HG03558 (cell line): ENCODE measurements around the gene LTA4H.
A peak's percentile ranks its signal among the peaks of the same experiment; 100 is the strongest.
"Not testable (repeated sequence)": the region's sequence is repeated elsewhere in the genome, so short reads cannot be mapped to it uniquely, and the experiment has no call there.

Experiments
- ATAC-seq: cut with Tn5 transposase; IDR thresholded peaks from one replicate; pipeline ENCODE4 v1.9.1; 2021; ENCODE audit warnings: moderate number of reproducible peaks; ENCODE audit not compliant: unreplicated experiment; ENCODE audit errors: extremely low read depth

LTA4H gene

DNA sequence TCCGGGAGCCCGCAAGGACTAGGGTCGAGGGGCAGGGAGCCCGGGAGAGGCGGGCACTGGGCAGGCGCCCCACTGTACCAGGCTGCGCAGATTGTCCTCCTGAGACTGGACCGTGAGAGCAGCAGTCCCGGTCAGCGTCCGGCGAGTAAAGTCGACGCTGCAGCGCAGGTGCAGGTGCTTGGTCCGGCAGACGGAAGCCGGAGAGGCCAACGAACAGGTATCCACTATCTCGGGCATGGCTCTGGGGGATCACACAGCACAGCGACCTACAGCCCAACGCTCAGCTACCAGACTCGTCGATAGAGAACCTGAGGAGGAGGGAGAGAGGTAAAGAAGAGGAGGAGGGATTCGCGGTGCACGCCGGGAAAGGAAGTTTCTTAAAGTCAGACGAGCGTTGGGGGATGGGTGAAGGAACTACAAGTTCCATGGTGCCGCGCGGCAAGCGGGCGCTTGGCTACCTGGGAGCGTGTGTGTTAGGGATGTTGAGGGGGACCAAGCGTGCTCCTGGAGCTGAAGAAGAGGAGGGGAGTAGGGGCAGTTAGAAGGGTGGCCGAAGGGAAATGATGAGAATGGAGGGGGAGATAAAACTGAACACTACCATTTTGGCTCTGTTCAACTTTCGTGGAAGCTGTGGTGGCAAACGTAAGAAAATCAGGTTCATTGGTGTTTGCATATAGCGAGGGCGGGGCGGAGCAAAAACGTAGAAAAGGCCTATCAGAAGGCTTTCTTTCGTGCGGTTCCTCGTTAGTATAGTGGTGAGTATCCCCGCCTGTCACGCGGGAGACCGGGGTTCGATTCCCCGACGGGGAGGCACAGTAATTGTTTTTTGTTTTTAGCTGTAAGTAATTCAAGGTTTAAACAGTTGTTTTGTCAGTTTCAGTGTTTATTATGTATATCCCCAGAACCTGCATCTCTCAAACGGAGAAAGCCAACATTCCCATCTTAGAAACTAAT is at the start of gene LTA4H:
TSS of gene LTA4H (minus strand) at position 305 of the 954 bp plus-strand sequence. CDS start at position 237, 68 bp downstream.
- ATAC-seq = peak; percentile 88

- ATAC-seq = no peak
Observed at GRCh38 chr12:96084624-96085023, 49.2 kb upstream of the LTA4H start.

DNA sequence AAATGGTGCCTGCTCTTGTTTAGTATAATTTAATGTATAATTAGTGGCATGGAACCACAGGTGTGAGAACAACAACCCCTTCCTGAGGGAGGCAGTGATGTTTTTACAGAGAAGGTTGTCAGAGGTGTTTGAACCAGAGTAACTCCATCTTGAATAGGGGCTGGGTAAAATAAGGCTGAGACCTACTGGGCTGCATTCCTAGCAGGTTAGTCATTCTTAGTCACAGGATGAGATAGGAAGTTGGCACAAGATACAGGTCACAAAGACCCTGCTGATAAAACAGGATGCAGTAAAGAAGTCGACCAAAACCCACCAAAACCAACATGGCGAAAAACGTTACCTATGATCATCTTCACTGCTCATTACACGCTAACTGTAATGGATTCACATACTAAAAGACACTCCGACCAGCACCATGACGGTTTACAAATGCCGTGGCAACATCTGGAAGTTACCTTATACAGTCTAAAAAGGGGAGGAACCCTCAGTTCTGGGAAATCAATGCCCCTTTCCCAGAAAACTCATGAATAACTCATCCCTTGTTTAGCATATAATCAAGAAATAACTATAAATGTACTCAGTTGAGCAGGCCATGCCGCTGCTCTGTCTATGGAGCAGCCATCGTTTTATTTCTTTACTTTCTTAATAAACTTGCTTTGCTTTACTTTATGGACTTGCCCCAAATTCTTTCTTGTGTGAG is 47.8 kb upstream of the LTA4H start:
- ATAC-seq = no peak

DNA sequence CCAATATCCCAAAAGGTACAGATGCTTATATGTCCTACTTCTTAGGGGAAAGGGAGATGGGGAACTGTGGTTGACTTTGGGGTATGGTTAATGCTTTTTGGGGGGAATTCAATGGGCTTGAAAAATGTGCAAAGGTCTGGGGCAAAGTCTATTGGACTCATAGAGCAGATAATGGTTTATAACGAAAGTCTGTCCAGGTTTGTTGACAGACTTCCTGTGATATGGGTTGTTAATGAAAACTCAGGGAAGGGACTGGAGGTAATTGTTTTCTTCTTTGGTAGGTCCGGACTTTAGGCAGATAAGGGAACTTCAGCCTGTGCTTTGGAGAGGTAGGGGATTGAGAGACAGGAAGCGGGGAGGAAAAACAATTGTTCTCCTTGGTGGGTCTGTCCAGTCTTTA is 46.2 kb upstream of the LTA4H start:
- no peak for ATAC-seq

DNA sequence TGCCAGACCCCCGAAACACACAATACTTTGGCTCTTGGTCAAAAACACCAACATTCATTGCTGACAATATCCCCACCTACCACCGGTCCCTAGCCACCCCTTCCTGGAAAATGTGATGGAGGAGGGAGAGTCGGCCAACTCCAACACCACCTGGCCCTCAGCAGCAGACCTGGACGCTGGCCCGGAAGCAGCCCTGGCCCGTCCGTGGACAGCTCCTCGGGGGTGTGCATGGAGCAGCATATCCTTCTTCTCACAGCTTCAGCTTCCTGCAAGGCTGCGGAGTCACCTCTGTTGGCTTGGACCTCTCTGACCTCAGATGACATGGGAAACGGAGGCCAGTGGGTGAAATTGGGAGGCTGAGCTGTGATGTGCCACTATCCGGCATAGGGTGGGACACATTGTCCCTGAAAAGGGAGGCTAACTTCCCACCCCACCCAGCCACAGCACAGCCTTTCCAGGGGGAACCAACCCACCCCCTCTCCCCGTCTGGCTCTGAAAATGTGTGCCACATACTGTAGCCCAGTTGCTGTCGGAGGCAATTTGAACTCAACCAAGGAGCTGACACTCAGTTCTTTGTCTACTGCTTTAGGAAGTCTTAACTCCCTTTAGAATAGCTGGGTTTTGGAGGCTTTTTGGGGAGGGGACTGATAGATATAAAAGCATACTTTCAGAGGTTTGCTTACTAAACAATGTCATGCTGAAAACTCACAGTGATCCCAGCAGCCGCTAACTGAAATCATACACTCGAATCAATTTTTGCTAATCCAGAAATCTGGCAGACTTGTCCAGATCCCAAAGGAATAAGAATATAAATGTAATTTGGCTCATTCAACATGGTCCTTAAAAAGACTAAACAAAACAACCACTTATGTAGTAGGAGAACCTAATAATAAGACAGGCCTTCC is 43.1 kb upstream of the LTA4H start:
- no peak for ATAC-seq

GRCh38 chr12:96077081-96077480 is 41.7 kb upstream of the LTA4H start:
- ATAC-seq = no peak

GRCh38 chr12:96075560-96075959 is 40.2 kb upstream of the LTA4H start:
- no peak for ATAC-seq

- no peak for ATAC-seq
Observed at GRCh38 chr12:96073346-96074330, 38.3 kb upstream of the LTA4H start.

DNA sequence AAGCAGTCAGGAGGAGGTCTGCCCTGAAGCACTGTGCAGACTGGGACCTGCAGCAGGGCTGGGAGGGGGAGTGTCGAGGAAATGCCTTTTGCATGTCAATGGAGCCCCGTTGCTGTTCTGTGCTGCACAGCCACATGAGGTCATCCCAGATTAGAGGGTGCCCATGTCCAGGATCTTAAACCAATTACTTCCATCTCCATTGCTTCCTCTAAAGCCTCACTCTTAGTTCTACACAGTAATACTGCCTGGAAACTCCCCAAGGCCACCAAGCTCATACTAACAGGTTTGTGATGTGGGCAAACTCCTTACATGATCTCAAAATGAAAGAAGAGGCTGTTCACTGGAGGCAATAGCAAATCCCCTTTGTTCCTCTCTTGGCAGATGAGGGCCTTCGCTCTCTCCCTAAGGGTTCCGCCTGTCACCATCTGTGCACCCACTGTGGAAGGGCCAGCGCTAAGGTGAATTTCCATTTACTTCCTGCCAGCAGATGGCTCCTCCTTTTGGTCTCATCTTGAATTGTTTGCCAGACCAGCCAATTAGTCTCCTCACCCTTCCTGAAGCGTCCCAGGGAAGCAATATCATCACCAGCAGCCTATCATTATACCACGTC is 35.4 kb upstream of the LTA4H start:
- ATAC-seq = no peak

GRCh38 chr12:96069511-96070231 is 34.3 kb upstream of the LTA4H start:
- no peak for ATAC-seq

- no peak for ATAC-seq
Observed at GRCh38 chr12:96068636-96069035, 33.2 kb upstream of the LTA4H start.

- ATAC-seq = no peak
Observed at GRCh38 chr12:96068111-96068510, 32.7 kb upstream of the LTA4H start.

DNA sequence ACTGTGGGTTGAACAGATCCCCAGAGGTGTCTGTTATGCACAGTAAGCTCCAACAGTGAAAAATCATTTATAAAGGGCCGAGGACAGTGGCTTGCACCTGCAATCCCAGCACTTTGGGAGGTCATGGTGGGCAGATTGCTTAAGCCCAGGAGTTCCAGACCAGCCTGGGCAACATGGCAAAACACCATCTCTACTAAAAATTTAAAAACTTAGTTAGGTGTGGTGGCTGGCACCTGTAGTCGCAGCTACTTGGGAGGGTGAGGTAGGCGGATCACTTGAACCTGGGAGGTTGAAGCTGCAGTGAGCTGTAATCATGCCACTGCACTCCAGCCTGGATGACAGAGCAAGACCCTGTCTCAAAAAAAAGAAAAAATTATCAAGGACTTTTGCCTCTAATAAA is 30.4 kb upstream of the LTA4H start:
- not testable (repeated sequence) for ATAC-seq

- ATAC-seq = no peak
Observed at GRCh38 chr12:96064966-96065365, 29.6 kb upstream of the LTA4H start.

GRCh38 chr12:96064271-96064670 is 28.9 kb upstream of the LTA4H start:
- ATAC-seq = no peak

GRCh38 chr12:96063046-96063445 is 27.7 kb upstream of the LTA4H start:
- no peak for ATAC-seq

DNA sequence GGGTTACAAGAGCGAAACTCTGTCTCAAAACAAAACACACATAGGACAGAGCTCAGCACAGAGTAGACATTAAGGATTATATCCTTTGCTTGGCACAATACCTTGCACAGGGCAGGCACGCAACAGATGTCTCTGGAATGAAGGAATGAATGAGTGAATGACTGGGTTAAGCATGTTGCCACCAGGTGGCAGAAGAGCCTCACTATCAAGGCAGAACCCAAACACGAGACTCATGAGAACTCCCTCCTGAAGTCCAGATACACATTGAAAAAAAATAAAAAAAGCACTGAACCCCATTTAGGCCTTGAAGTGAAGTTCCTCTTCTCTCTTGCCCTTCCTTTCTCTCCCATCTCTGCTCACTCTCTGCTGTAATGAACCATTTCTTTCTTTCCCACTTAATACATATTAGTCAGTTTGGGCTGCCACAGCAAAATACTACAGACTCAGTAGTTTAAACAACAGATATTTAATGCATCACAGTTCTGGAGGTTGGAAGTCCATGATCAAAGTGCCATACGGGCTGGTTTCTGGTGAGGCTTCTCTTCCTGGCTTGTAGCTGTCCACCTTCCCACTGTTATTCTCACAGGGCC is 26.6 kb upstream of the LTA4H start:
- peak; percentile 64 for ATAC-seq

- no peak for ATAC-seq
Observed at GRCh38 chr12:96061323-96061722, 25.9 kb upstream of the LTA4H start.
